IMR-90 (cell line): Measurements from ENCODE around the gene CNTRL. TPM values are rescaled to one million over a fixed set of nuclear protein-coding genes. Genes with fewer than 3 reads are reported as not detected.

ENCODE experiments used
- ATAC-seq: fragments of 200-7000 bp; cut with Tn5 transposase; 2 replicates; pipeline ENCODE4 v1.9.1; 2020; ENCODE audit warnings: low read depth, mild to moderate bottlenecking, moderate library complexity
- BruUV-seq: library from RNA; stranded (reverse); fragments of 400-500 nt; replicated peaks from 2 replicates; lab custom pipeline; 2021; lab: Mats Ljungman, UMichigan
- CTCF ChIA-PET: fragments of 300-600 bp; formaldehyde crosslinking; extraction: SDS; loops from one replicate; lab custom pipeline; 2021; ENCODE audit warnings: antibody characterized with exemption; lab: Yijun Ruan, JAX
- POLR2A ChIA-PET: fragments of 300-600 bp; sonication (Branson Sonifier 250); formaldehyde crosslinking; loops from one replicate; lab custom pipeline; 2022; ENCODE audit warnings: antibody characterized with exemption; ENCODE audit not compliant: unreplicated experiment; lab: Charles Lee
- DNase-seq: peaks from one replicate; pipeline ENCODE4 v3.0.0; 2013
- H2AFZ ChIP-seq: replicated peaks from 2 replicates; pipeline ENCODE3; 2013; ENCODE audit warnings: low read length, mild to moderate bottlenecking; ENCODE audit not compliant: poor library complexity
- H2AK5ac ChIP-seq: 2 replicates; pipeline ENCODE4 v1.6.1; 2013; ENCODE audit warnings: low read depth, low read length, inconsistent platforms
- H2AK9ac ChIP-seq: replicated peaks from 2 replicates; pipeline ENCODE3; 2013; ENCODE audit warnings: mild to moderate bottlenecking, low read depth, low read length, moderate library complexity; ENCODE audit not compliant: poor library complexity
- H2BK120ac ChIP-seq: 2 replicates; pipeline ENCODE4 v1.6.1; 2013; ENCODE audit warnings: low read depth, low read length, inconsistent platforms
- H2BK15ac ChIP-seq: 3 replicates; pipeline ENCODE4 v1.6.1; 2013; ENCODE audit warnings: low read depth, low read length, inconsistent platforms
- H2BK20ac ChIP-seq: 2 replicates; pipeline ENCODE4 v1.6.1; 2013; ENCODE audit warnings: low read depth, mild to moderate bottlenecking, inconsistent platforms, low read length, moderate library complexity
- H2BK5ac ChIP-seq: 2 replicates; pipeline ENCODE4 v1.6.1; 2013; ENCODE audit warnings: mild to moderate bottlenecking, low read depth, low read length, inconsistent platforms; ENCODE audit not compliant: poor library complexity, severe bottlenecking
- H3K14ac ChIP-seq: replicated peaks from 2 replicates; pipeline ENCODE4 v1.6.1; 2013; ENCODE audit warnings: low read depth, low read length, inconsistent platforms
- H3K18ac ChIP-seq: 2 replicates; pipeline ENCODE4 v1.6.1; 2013; ENCODE audit warnings: low read depth, low read length, control low read depth
- H3K23ac ChIP-seq: 2 replicates; pipeline ENCODE4 v1.6.1; 2013; ENCODE audit warnings: low read depth, low read length, inconsistent platforms
- H3K27ac ChIP-seq: 2 replicates; pipeline ENCODE4 v1.5.1; 2013; ENCODE audit warnings: mild to moderate bottlenecking, control low read depth, low read length; ENCODE audit not compliant: insufficient read depth
- H3K27me3 ChIP-seq: 2 replicates; pipeline ENCODE4 v1.6.1; 2013; ENCODE audit warnings: low read length; ENCODE audit not compliant: control insufficient read depth, insufficient read depth
- H3K36me3 ChIP-seq: 2 replicates; pipeline ENCODE4 v1.6.1; 2013; ENCODE audit warnings: low read length, mixed read lengths; ENCODE audit not compliant: control insufficient read depth, insufficient read depth
- H3K4ac ChIP-seq: 2 replicates; pipeline ENCODE4 v1.6.1; 2013; ENCODE audit warnings: low read depth, low read length, inconsistent platforms
- H3K4me1 ChIP-seq: 2 replicates; pipeline ENCODE4 v1.6.1; 2013; ENCODE audit warnings: low read length, mixed read lengths; ENCODE audit not compliant: control insufficient read depth, insufficient read depth
- H3K4me2 ChIP-seq: 2 replicates; pipeline ENCODE4 v1.6.1; 2013; ENCODE audit warnings: low read depth, mild to moderate bottlenecking, control low read depth, low read length, moderate library complexity
- H3K4me3 ChIP-seq: 2 replicates; pipeline ENCODE4 v1.5.1; 2013; ENCODE audit warnings: low read depth, mild to moderate bottlenecking, control low read depth, low read length, moderate library complexity; ENCODE audit not compliant: insufficient read depth
- H3K56ac ChIP-seq: 2 replicates; pipeline ENCODE4 v1.6.1; 2013; ENCODE audit warnings: low read length, inconsistent platforms; ENCODE audit not compliant: insufficient read depth; ENCODE audit errors: extremely low read depth
- H3K79me1 ChIP-seq, 2 experiments: 2 replicates each; pipeline ENCODE4 v1.6.1; 2013; ENCODE audit warnings: low read length in 2 of 2, inconsistent platforms in 1 of 2, low read depth in 1 of 2
- H3K9ac ChIP-seq: 2 replicates; pipeline ENCODE4 v1.6.1; 2013; ENCODE audit warnings: low read depth, low read length, control low read depth
- H3K9me1 ChIP-seq: 2 replicates; pipeline ENCODE4 v1.6.1; 2013; ENCODE audit warnings: low read length, inconsistent platforms; ENCODE audit not compliant: insufficient read depth
- H3K9me3 ChIP-seq: 2 replicates; pipeline ENCODE4 v1.6.1; 2013; ENCODE audit warnings: low read length; ENCODE audit not compliant: control insufficient read depth, insufficient read depth
- H4K20me1 ChIP-seq: 2 replicates; pipeline ENCODE4 v1.6.1; 2013; ENCODE audit warnings: low read length, inconsistent platforms; ENCODE audit not compliant: insufficient read depth
- H4K5ac ChIP-seq: 2 replicates; pipeline ENCODE4 v1.6.1; 2013; ENCODE audit warnings: mild to moderate bottlenecking, low read depth, low read length, control low read depth
- H4K8ac ChIP-seq, 2 experiments: 2 replicates each; pipeline ENCODE4 v1.6.1; 2013; ENCODE audit warnings: low read depth in 2 of 2, low read length in 2 of 2, control low read depth in 1 of 2, inconsistent platforms in 1 of 2
- H4K91ac ChIP-seq: 2 replicates; pipeline ENCODE4 v1.6.1; 2013; ENCODE audit warnings: low read depth, low read length, inconsistent platforms; ENCODE audit not compliant: insufficient read depth
- BHLHE40 ChIP-seq: fragments of 150-350 bp; IDR thresholded peaks from 2 replicates; pipeline ENCODE4 v1.6.1; 2016; ENCODE audit warnings: mild to moderate bottlenecking, low read depth, low read length
- CEBPB ChIP-seq: IDR thresholded peaks from 2 replicates; pipeline ENCODE4 v1.6.1; 2012; ENCODE audit warnings: low read depth, low read length, improper control_type of control experiment
- CHD1 ChIP-seq: IDR thresholded peaks from 2 replicates; pipeline ENCODE4 v1.6.1; 2012; ENCODE audit warnings: low read depth, low read length, improper control_type of control experiment
- CTCF ChIP-seq: conservative IDR thresholded peaks from 2 replicates; pipeline ENCODE4 v1.5.1; 2012; ENCODE audit warnings: mild to moderate bottlenecking, low read depth, low read length, improper control_type of control experiment
- ELK1 ChIP-seq: fragments of 150-350 bp; IDR thresholded peaks from 2 replicates; pipeline ENCODE4 v1.6.1; 2016; ENCODE audit warnings: low read depth, mild to moderate bottlenecking, low read length, moderate library complexity, borderline replicate concordance
- FOS ChIP-seq: fragments of 150-350 bp; IDR thresholded peaks from 2 replicates; pipeline ENCODE4 v1.6.1; 2016; ENCODE audit warnings: low read depth, low read length
- MAFK ChIP-seq: IDR thresholded peaks from 2 replicates; pipeline ENCODE4 v1.6.1; 2012; ENCODE audit warnings: low read depth, low read length, improper control_type of control experiment
- MAZ ChIP-seq: IDR thresholded peaks from 2 replicates; pipeline ENCODE4 v1.6.1; 2012; ENCODE audit warnings: low read depth, mild to moderate bottlenecking, low read length, improper control_type of control experiment, moderate library complexity, borderline replicate concordance
- MXI1 ChIP-seq: IDR thresholded peaks from 2 replicates; pipeline ENCODE4 v1.6.1; 2012; ENCODE audit warnings: low read depth, mild to moderate bottlenecking, low read length, moderate library complexity, borderline replicate concordance
- NFE2L2 ChIP-seq: fragments of 150-350 bp; IDR thresholded peaks from 2 replicates; pipeline ENCODE4 v1.6.1; 2016; ENCODE audit warnings: low read depth, mild to moderate bottlenecking, low read length
- RAD21 ChIP-seq: IDR thresholded peaks from 2 replicates; pipeline ENCODE4 v1.6.1; 2012; ENCODE audit warnings: low read length, improper control_type of control experiment
- RCOR1 ChIP-seq: IDR thresholded peaks from 2 replicates; pipeline ENCODE4 v1.6.1; 2012; ENCODE audit warnings: mild to moderate bottlenecking, low read length, improper control_type of control experiment; ENCODE audit not compliant: insufficient replicate concordance
- RFX5 ChIP-seq: IDR thresholded peaks from 2 replicates; pipeline ENCODE4 v1.8.0; 2012; ENCODE audit warnings: low read depth, mild to moderate bottlenecking, low read length, moderate library complexity
- SMC3 ChIP-seq: fragments of 150-350 bp; IDR thresholded peaks from 2 replicates; pipeline ENCODE4 v1.6.1; 2016; ENCODE audit warnings: low read depth, mild to moderate bottlenecking, antibody characterized with exemption, low read length, moderate library complexity
- USF2 ChIP-seq: fragments of 150-350 bp; IDR thresholded peaks from 2 replicates; pipeline ENCODE4 v1.6.1; 2017; ENCODE audit warnings: mild to moderate bottlenecking, antibody characterized with exemption, low read length, low read depth
- WGBS, 2 experiments: methylation state at CpG; one replicate each; pipeline versions ENCODE4 v1.1.5 to v1.1.7; 2013; ENCODE audit warnings: missing lambda C conversion rate in 2 of 2; ENCODE audit not compliant: insufficient read length in 1 of 2; ENCODE audit errors: extremely low coverage in 2 of 2; 5-methylcytosine and 5-hydroxymethylcytosine counted together
- dilution Hi-C: fragments of 300-500 bp; cut with HindIII; formaldehyde crosslinking; loops from one replicate; pipeline ENCODE4 v1.14.3; 2018; ENCODE audit warnings: low sequenced_read_pairs; ENCODE audit not compliant: unreplicated experiment
- in situ Hi-C: fragments of 300-500 bp; cut with MboI; formaldehyde crosslinking; loops from 3 replicates; pipeline ENCODE4 v1.14.3; 2019; ENCODE audit warnings: low sequenced_read_pairs, inconsistent platforms, mixed read lengths
- intact Hi-C: fragments of 100-400 bp; cut with micrococcal nuclease; formaldehyde crosslinking; loops from 2 replicates; pipeline ENCODE4 v1.10.0; 2022
- polyA plus RNA-seq, 3 experiments: library from polyadenylated mRNA; depleted of rRNA; stranded (reverse); fragments of >200 nt; gene quantifications; 2 replicates each; pipeline ENCODE4 v1.2.3, GENCODE V29; 2012; ENCODE audit warnings: low replicate concordance in 1 of 3
- total RNA-seq: library from RNA; depleted of rRNA; stranded (reverse); fragments of >200 nt; gene quantifications from 2 replicates; pipeline ENCODE4 v1.2.3, GENCODE V29; 2012

The CNTRL gene
- total and polyA plus RNA-seq, 2 of the 4 experiments (the other 2 are of a cell fraction), result 4.5 to 7.3 TPM

- no peak overlapping the region for H3K18ac ChIP-seq
- no peak for TF ChIP-seq CTCF
- no peak for TF ChIP-seq BHLHE40
- TF ChIP-seq MAZ, result no peak
- no peak for TF ChIP-seq NFE2L2
- TF ChIP-seq FOS, result no peak
- no peak for TF ChIP-seq MAFK
- TF ChIP-seq USF2, result no peak
- no peak for TF ChIP-seq CEBPB
- no peak for TF ChIP-seq SMC3
- TF ChIP-seq ELK1, result no peak
- no peak for TF ChIP-seq RCOR1
- TF ChIP-seq RFX5, result no peak
- no peak for TF ChIP-seq RAD21
- no peak for TF ChIP-seq MXI1
- TF ChIP-seq CHD1, result no peak
- in situ Hi-C loops, result no loop called here
- intact Hi-C loops, result no loop called here
- H2AK9ac ChIP-seq, result no peak overlapping the region
- ChIA-PET CTCF (interaction anchor here (0.6 kb wide), 1 partner anchor 25 kb away, joined by 4 read pairs; no protein-coding TSS in a partner anchor), POLR2A (no interaction called here)
- H3K27ac ChIP-seq, result no peak overlapping the region
- BruUV-seq, result no TSS peak
- H2AK5ac ChIP-seq, result no peak overlapping the region
- no CpG with 5 or more reads among the region's 2 CpGs for WGBS, 2 experiments
- H3K56ac ChIP-seq, result no peak overlapping the region
- no peaks in the 10 kb centered on the region for H3K9me3 ChIP-seq
- DNase-seq, result no peak
- no peaks in the 10 kb centered on the region for H4K20me1 ChIP-seq
- no peaks in the 10 kb centered on the region for H3K9me1 ChIP-seq
- no peak overlapping the region for H3K4me2 ChIP-seq
- dilution Hi-C loops, result no loop called here
- H3K4me3 ChIP-seq, result no peak overlapping the region
- H3K9ac ChIP-seq, result no peak overlapping the region
- H2BK120ac ChIP-seq, result no peak overlapping the region
- no peak overlapping the region for H2BK5ac ChIP-seq
- no peak overlapping the region for H4K5ac ChIP-seq
- no peak overlapping the region for H2BK20ac ChIP-seq
- no peak overlapping the region for H4K91ac ChIP-seq
- H4K8ac ChIP-seq, result no peak overlapping the region
- no peak overlapping the region for H2BK15ac ChIP-seq
- H3K27me3 ChIP-seq, result no peaks in the 10 kb centered on the region
- H3K4ac ChIP-seq, result no peak overlapping the region
- H3K14ac ChIP-seq, result no peak overlapping the region
- no peaks in the 10 kb centered on the region for H3K79me1 ChIP-seq
- no peaks in the 10 kb centered on the region for H3K4me1 ChIP-seq
- no peaks in the 10 kb centered on the region for H3K36me3 ChIP-seq
- H3K23ac ChIP-seq, result no peak overlapping the region
- ATAC-seq, result no peak
- no peak overlapping the region for H2AFZ ChIP-seq
These were observed 40.2 kb upstream of the CNTRL start for GRCh38 chr9:121034529-121034928.
